Smooth muscle cell (in vitro differentiated cells): ENCODE measurements around the gene POLG. TPM values are rescaled to one million over a fixed set of nuclear protein-coding genes. Genes with fewer than 3 reads are reported as not detected.

Experiments used
- DNase-seq: peaks from one replicate; lab custom pipeline; 2025; ENCODE audit not compliant: unreplicated experiment; lab: John Stamatoyannopoulos, UW
- H2AFZ ChIP-seq: fragments of 200-600 bp; sonication (generic); 2 replicates; pipeline ENCODE4 v1.6.0; 2016; ENCODE audit warnings: antibody characterized with exemption, low read depth, mild to moderate bottlenecking
- H3F3A ChIP-seq: fragments of 200-600 bp; sonication (generic); 2 replicates; pipeline ENCODE4 v1.6.0; 2017; ENCODE audit warnings: antibody characterized with exemption, low read depth
- H3K27ac ChIP-seq: fragments of 200-600 bp; sonication (generic); 2 replicates; pipeline ENCODE4 v1.5.1; 2016; ENCODE audit warnings: low read depth, mild to moderate bottlenecking
- H3K27me3 ChIP-seq: fragments of 200-600 bp; sonication (generic); 2 replicates; pipeline ENCODE4 v1.6.1; 2016; ENCODE audit warnings: low read depth, mild to moderate bottlenecking
- H3K36me3 ChIP-seq: fragments of 200-600 bp; sonication (generic); 2 replicates; pipeline ENCODE4 v1.5.1; 2016; ENCODE audit warnings: low read depth
- H3K4me1 ChIP-seq: fragments of 200-600 bp; sonication (generic); 2 replicates; pipeline ENCODE4 v1.5.1; 2016; ENCODE audit warnings: low read depth
- H3K4me2 ChIP-seq: fragments of 200-600 bp; sonication (generic); 2 replicates; pipeline ENCODE4 v1.6.0; 2016; ENCODE audit warnings: mild to moderate bottlenecking
- H3K4me3 ChIP-seq: fragments of 200-600 bp; sonication (generic); 2 replicates; pipeline ENCODE4 v1.5.1; 2016; ENCODE audit warnings: mild to moderate bottlenecking
- H3K79me2 ChIP-seq: fragments of 200-600 bp; sonication (generic); 2 replicates; pipeline ENCODE4 v1.6.0; 2016; ENCODE audit warnings: low read depth, mild to moderate bottlenecking
- H3K9ac ChIP-seq: fragments of 200-600 bp; sonication (generic); 2 replicates; pipeline ENCODE4 v1.6.0; 2016; ENCODE audit warnings: low read depth
- H3K9me3 ChIP-seq: fragments of 200-600 bp; sonication (generic); replicated peaks from 2 replicates; pipeline ENCODE4 v1.5.1; 2016; ENCODE audit warnings: low read depth
- H4K20me1 ChIP-seq: fragments of 200-600 bp; sonication (generic); 2 replicates; pipeline ENCODE4 v1.6.0; 2016; ENCODE audit warnings: low read depth
- WGBS: methylation state at CpG from one replicate; pipeline ENCODE4 v1.1.7; 2016; ENCODE audit warnings: low lambda C conversion rate; 5-methylcytosine and 5-hydroxymethylcytosine counted together
- polyA plus RNA-seq: library from polyadenylated mRNA; unstranded; fragments of >200 nt; fragmentation: Nextera tagmentation; extraction: Ambion mirVana; gene quantifications from 2 replicates; pipeline ENCODE4 v1.2.1, GENCODE V29; 2016
- total RNA-seq: library from RNA; depleted of rRNA; stranded (reverse); fragments of >200 nt; gene quantifications from 2 replicates; pipeline ENCODE4 v1.2.3, GENCODE V29; 2014
- TF ChIP-seq, protein P1 (sequence below): fragments of 200-600 bp; sonication (generic); IDR thresholded peaks from 2 replicates; pipeline ENCODE4 v1.5.1; 2017; ENCODE audit warnings: borderline replicate concordance, mild to moderate bottlenecking, antibody characterized with exemption; ENCODE audit not compliant: insufficient read depth, poor library complexity, severe bottlenecking

POLG gene
- total and polyA plus RNA-seq, 2 experiments from 2014 or later: 34.3 to 41.6 TPM

GRCh38 chr15:89329329-89330084 is 5.1 kb downstream of the POLG start:
- H4K20me1 ChIP-seq: peaks cover 87% of the 10 kb centered on the region
- H3K27me3 ChIP-seq: no peaks in the 10 kb centered on the region
- H3F3A ChIP-seq: no peaks in the 10 kb centered on the region
- no peak overlapping the region for H3K4me3 ChIP-seq
- H3K9me3 ChIP-seq: no peaks in the 10 kb centered on the region
- H3K36me3 ChIP-seq: peaks cover 3% of the 10 kb centered on the region
- DNase-seq: no peak
- H3K79me2 ChIP-seq: peaks cover 37% of the 10 kb centered on the region
- peaks cover 15% of the 10 kb centered on the region for H3K4me1 ChIP-seq
- H3K9ac ChIP-seq: no peak overlapping the region
- H2AFZ ChIP-seq: no peak overlapping the region
- 90% methylated on average over 8 of the region's 8 CpGs for WGBS
- TF ChIP-seq, protein P1, sequence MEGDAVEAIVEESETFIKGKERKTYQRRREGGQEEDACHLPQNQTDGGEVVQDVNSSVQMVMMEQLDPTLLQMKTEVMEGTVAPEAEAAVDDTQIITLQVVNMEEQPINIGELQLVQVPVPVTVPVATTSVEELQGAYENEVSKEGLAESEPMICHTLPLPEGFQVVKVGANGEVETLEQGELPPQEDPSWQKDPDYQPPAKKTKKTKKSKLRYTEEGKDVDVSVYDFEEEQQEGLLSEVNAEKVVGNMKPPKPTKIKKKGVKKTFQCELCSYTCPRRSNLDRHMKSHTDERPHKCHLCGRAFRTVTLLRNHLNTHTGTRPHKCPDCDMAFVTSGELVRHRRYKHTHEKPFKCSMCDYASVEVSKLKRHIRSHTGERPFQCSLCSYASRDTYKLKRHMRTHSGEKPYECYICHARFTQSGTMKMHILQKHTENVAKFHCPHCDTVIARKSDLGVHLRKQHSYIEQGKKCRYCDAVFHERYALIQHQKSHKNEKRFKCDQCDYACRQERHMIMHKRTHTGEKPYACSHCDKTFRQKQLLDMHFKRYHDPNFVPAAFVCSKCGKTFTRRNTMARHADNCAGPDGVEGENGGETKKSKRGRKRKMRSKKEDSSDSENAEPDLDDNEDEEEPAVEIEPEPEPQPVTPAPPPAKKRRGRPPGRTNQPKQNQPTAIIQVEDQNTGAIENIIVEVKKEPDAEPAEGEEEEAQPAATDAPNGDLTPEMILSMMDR: no peak
- H3K27ac ChIP-seq: no peak overlapping the region
- H3K4me2 ChIP-seq: no peak overlapping the region

DNA sequence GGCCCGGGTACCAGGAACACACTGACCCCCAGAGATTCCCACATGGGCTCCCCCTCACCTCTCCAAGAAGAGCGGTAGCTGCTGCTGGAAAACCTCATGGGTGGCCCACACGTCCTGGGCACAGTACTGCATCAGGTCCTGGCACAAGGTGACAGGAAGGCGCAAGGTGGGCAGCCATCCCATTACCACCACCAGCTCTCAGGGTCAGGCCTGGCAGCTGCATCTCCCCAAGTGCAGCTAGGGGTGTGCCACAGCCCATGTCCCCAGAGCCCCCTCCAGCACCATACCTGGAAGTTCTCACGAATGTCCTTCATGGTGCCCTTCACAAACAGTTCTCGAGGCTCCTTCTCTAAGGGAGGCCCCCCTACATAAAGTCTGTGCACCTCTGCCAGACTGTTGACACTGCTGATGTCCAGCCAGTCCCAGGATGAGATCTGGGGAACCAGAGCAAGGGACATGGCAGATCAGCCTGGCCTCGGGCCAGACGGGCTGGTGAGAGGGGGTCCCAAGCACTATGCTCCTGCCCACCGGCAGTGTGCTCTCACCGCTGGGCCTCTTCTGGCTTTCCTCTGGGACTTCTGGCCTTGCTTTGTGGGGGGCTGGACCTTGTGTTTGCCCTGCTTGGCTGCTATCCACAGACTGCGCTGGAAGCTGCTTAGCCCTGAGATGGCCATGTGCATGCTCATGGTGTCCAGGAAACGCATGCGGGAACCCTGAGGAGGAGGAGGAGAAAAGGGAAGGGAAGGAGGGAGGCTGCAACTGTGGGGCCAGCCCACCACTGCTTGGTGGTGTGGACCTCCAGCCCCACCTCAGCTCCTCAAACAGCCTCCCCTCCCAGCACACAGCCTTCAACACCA is 6.0 kb downstream of the POLG start:
- peaks cover 30% of the 10 kb centered on the region for H3K79me2 ChIP-seq
- no peaks in the 10 kb centered on the region for H3F3A ChIP-seq
- no peak overlapping the region for H3K9ac ChIP-seq
- no peaks in the 10 kb centered on the region for H3K9me3 ChIP-seq
- TF ChIP-seq, protein P1: no peak
- H3K4me1 ChIP-seq: peaks cover 11% of the 10 kb centered on the region
- no peak for DNase-seq
- peaks cover 87% of the 10 kb centered on the region for H4K20me1 ChIP-seq
- WGBS: 97% methylated on average over 12 of the region's 13 CpGs
- H3K27me3 ChIP-seq: no peaks in the 10 kb centered on the region
- H2AFZ ChIP-seq: no peak overlapping the region
- H3K36me3 ChIP-seq: peaks cover 3% of the 10 kb centered on the region
- H3K27ac ChIP-seq: no peak overlapping the region
- no peak overlapping the region for H3K4me3 ChIP-seq
- H3K4me2 ChIP-seq: no peak overlapping the region

- Histone ChIP-seq H3F3A (no peaks in the 10 kb centered on the region), H2AFZ (no peak overlapping the region), H3K27ac (no peak overlapping the region), H3K4me1 (peaks cover 5% of the 10 kb centered on the region), H4K20me1 (peaks cover 85% of the 10 kb centered on the region), H3K9me3 (no peaks in the 10 kb centered on the region), H3K4me3 (no peak overlapping the region), H3K79me2 (peaks cover 16% of the 10 kb centered on the region), H3K36me3 (peaks cover 2% of the 10 kb centered on the region), H3K9ac (no peak overlapping the region), H3K27me3 (no peaks in the 10 kb centered on the region), H3K4me2 (no peak overlapping the region)
- 97% methylated on average over 6 of the region's 6 CpGs for WGBS
- TF ChIP-seq, protein P1: no peak
- no peak for DNase-seq
Measured at GRCh38 chr15:89327113-89327512, 7.5 kb downstream of the POLG start.
